Measurements from ENCODE around the gene MYO18A.
A peak's percentile ranks its signal among the peaks of the same experiment; 100 is the strongest.

The MYO18A gene

GRCh38 chr17:29219378-29220047, 39.3 kb upstream of the MYO18A start (continued):
- TF ChIP-seq ZNF664 (tag by site-specific recombination; IDR thresholded peaks at IDR 0.05), result no peak
- no peak for TF ChIP-seq ZNF138 (tag by site-specific recombination; IDR thresholded peaks at IDR 0.05; ENCODE audit: borderline replicate concordance)
- TF ChIP-seq ZBTB48 (tag by site-specific recombination; IDR thresholded peaks at IDR 0.05), result peak; percentile 83
- no peak for TF ChIP-seq ZNF558 (tag by site-specific recombination; IDR thresholded peaks at IDR 0.05)
- no peak for TF ChIP-seq ZNF223 (tag by site-specific recombination; IDR thresholded peaks at IDR 0.05)
- no peak for TF ChIP-seq OVOL3 (tag by site-specific recombination; IDR thresholded peaks at IDR 0.05)
- TF ChIP-seq ZNF791 (tag by site-specific recombination; IDR thresholded peaks at IDR 0.05), result no peak
- TF ChIP-seq ZNF24 (tag by site-specific recombination; IDR thresholded peaks at IDR 0.05), result no peak
- no peak for TF ChIP-seq KLF16 (tag by site-specific recombination; IDR thresholded peaks at IDR 0.05)
- TF ChIP-seq ZNF23 (tag by site-specific recombination; IDR thresholded peaks at IDR 0.05; ENCODE audit: borderline replicate concordance), result no peak
- TF ChIP-seq ZSCAN18 (tag by site-specific recombination; IDR thresholded peaks at IDR 0.05), result no peak
- TF ChIP-seq ZNF335 (tag by site-specific recombination; conservative IDR thresholded peaks at IDR 0.05), result peak; percentile 57
- TF ChIP-seq ZNF654 (tag by site-specific recombination; IDR thresholded peaks at IDR 0.05; ENCODE audit: low read depth), result peak; percentile 73
- no peak for TF ChIP-seq ZNF10 (tag by site-specific recombination; IDR thresholded peaks at IDR 0.05)
- no peak for TF ChIP-seq GLI2 (tag by site-specific recombination; IDR thresholded peaks at IDR 0.05; ENCODE audit: borderline replicate concordance, low read depth)
- no peak for TF ChIP-seq KLF7 (tag by site-specific recombination; IDR thresholded peaks at IDR 0.05; ENCODE audit: borderline replicate concordance)

- Histone ChIP-seq H3K27ac (ENCODE audit: extremely low read depth, low read depth, low read length) (no peak overlapping the region), H3K36me3 (ENCODE audit: control insufficient read depth in 2 of 2, insufficient read depth in 1 of 2, low read length in 2 of 2) (no peaks in the 10 kb centered on the region), H3K4me3 (ENCODE audit: low read depth, low read length) (no peak overlapping the region), H3K4me1 (ENCODE audit: control insufficient read depth, insufficient read depth, low read length) (no peaks in the 10 kb centered on the region), H3K9me3 (ENCODE audit: control insufficient read depth, insufficient read depth, low read depth, low read length) (no peaks in the 10 kb centered on the region)
- CTCF ChIA-PET, result interaction anchor here (0.6 to 12.0 kb wide), 14 partner anchors 8 to 309 kb away, joined by 3 to 235 read pairs (median 5); partner anchors contain the start of gene MYO18A
- TF ChIP-seq ZNF26 (tag by site-specific recombination; IDR thresholded peaks at IDR 0.05) (no peak), GFI1B (tag by site-specific recombination; IDR thresholded peaks at IDR 0.05) (no peak), ZNF223 (tag by site-specific recombination; IDR thresholded peaks at IDR 0.05) (no peak), TCF7L2 (IDR thresholded peaks at IDR 0.05; ENCODE audit: borderline replicate concordance, low read depth, low read length) (no peak), ZNF280C (tag by site-specific recombination; IDR thresholded peaks at IDR 0.05) (no peak), ZNF362 (tag by site-specific recombination; IDR thresholded peaks at IDR 0.05) (no peak), ZNF501 (tag by site-specific recombination; IDR thresholded peaks at IDR 0.05) (no peak), ZBTB49 (tag by site-specific recombination; IDR thresholded peaks at IDR 0.05; ENCODE audit: low read depth) (no peak), HOXA7 (CRISPR knock-in tag; IDR thresholded peaks at IDR 0.05; ENCODE audit: borderline replicate concordance) (no peak), ZBTB21 (tag by site-specific recombination; IDR thresholded peaks at IDR 0.05) (no peak), ZNF211 (tag by site-specific recombination; IDR thresholded peaks at IDR 0.05; ENCODE audit: low read depth) (no peak), ZNF623 (tag by site-specific recombination; IDR thresholded peaks at IDR 0.05) (no peak)
- POLR2A ChIA-PET, result no interaction called here
Observed at GRCh38 chr17:29216856-29217255, 36.7 kb upstream of the MYO18A start.

All from HEK293 (cell line).